Measurements from ENCODE around the gene TMEM219.
"Not testable (repeated sequence)": the region's sequence is repeated elsewhere in the genome, so short reads cannot be mapped to it uniquely, and the experiment has no call there.

TMEM219 gene

GRCh38 chr16:30012598-30012997, 50.7 kb downstream of the TMEM219 start:
- H3K18ac ChIP-seq (ENCODE audit: low read length); H2BK120ac ChIP-seq (ENCODE audit: low read depth, low read length); H3K9ac ChIP-seq (ENCODE audit: low read depth, low read length, poor library complexity); H3K14ac ChIP-seq (ENCODE audit: low read length); H2BK5ac ChIP-seq (ENCODE audit: low read length); H2AK5ac ChIP-seq (ENCODE audit: low read depth, low read length); H3K79me1 ChIP-seq (ENCODE audit: low read depth, low read length); H3K9me3 ChIP-seq (replicated peaks in 1 of 2; ENCODE audit: control insufficient read depth in 2 of 2, insufficient read depth in 1 of 2, low read depth in 1 of 2, low read length in 2 of 2); H3K36me3 ChIP-seq (replicated peaks in 1 of 2; ENCODE audit: control insufficient read depth in 2 of 2, insufficient read depth in 2 of 2, low read length in 2 of 2); H2AFZ ChIP-seq (ENCODE audit: low read length); H3K23ac ChIP-seq (ENCODE audit: low read depth, low read length, poor library complexity); H3K4me3 ChIP-seq (ENCODE audit: low read length in 2 of 2); H4K91ac ChIP-seq (ENCODE audit: low read depth, low read length, poor library complexity); H2BK12ac ChIP-seq (ENCODE audit: low read length); H3K4me2 ChIP-seq (ENCODE audit: insufficient read depth, low read length, poor library complexity, severe bottlenecking); DNase-seq (ENCODE audit: low spot score); H2BK15ac ChIP-seq (ENCODE audit: low read length); H3K4ac ChIP-seq (ENCODE audit: low read length); H4K8ac ChIP-seq (ENCODE audit: low read depth, low read length); H3K27ac ChIP-seq (replicated peaks; ENCODE audit: low read length): not testable (repeated sequence)
- no CpG with 5 or more reads among the region's 14 CpGs for WGBS, 2 donors (ENCODE audit: extremely low coverage in 2 of 2, insufficient read length in 2 of 2, insufficient replicate concordance in 1 of 2)
- peaks cover 12 to 14% of the 10 kb centered on the region in 2 donors for H3K4me1 ChIP-seq (ENCODE audit: control insufficient read depth in 2 of 2, insufficient read depth in 1 of 2, low read depth in 1 of 2, low read length in 2 of 2)
- peaks cover 0 to 17% (median 15%) of the 10 kb centered on the region in 3 experiments for H3K27me3 ChIP-seq (ENCODE audit: control insufficient read depth in 3 of 3, insufficient read depth in 3 of 3, low read depth in 1 of 3, low read length in 3 of 3)

DNA sequence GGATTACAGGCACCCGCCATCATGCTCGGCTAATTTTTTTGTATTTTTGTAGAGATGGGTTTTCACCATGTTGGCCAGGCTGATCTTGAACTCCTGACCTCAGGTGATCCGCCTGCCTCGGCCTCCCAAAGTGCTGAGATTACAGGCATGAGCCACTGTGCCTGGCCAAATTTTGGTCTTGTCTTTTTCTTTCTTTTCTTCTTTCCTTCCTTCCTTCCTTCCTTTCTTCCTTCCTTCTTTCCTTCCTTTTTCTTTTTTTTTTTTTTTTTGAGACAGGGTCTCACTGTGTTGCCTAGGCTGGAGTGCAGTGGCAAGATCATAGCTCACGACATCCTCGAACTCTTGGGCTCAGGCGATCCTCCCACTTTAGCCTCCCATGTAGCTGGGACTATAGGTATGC, 53.6 kb downstream of the TMEM219 start:
- not testable (repeated sequence) for H3K18ac ChIP-seq (ENCODE audit: low read length); H2BK5ac ChIP-seq (ENCODE audit: low read length); H3K4ac ChIP-seq (ENCODE audit: low read length); H2BK12ac ChIP-seq (ENCODE audit: low read length); H2AK5ac ChIP-seq (ENCODE audit: low read depth, low read length); H3K27ac ChIP-seq (replicated peaks; ENCODE audit: low read length); H2AFZ ChIP-seq (ENCODE audit: low read length); H2BK120ac ChIP-seq (ENCODE audit: low read depth, low read length); H4K8ac ChIP-seq (ENCODE audit: low read depth, low read length); H3K79me1 ChIP-seq (ENCODE audit: low read depth, low read length); H3K4me3 ChIP-seq (ENCODE audit: low read length in 2 of 2); H3K14ac ChIP-seq (ENCODE audit: low read length); H4K91ac ChIP-seq (ENCODE audit: low read depth, low read length, poor library complexity); H3K9ac ChIP-seq (ENCODE audit: low read depth, low read length, poor library complexity); H2BK15ac ChIP-seq (ENCODE audit: low read length); H3K4me1 ChIP-seq (ENCODE audit: control insufficient read depth in 2 of 2, insufficient read depth in 1 of 2, low read depth in 1 of 2, low read length in 2 of 2); H3K23ac ChIP-seq (ENCODE audit: low read depth, low read length, poor library complexity); H3K9me3 ChIP-seq (replicated peaks in 1 of 2; ENCODE audit: control insufficient read depth in 2 of 2, insufficient read depth in 1 of 2, low read depth in 1 of 2, low read length in 2 of 2); DNase-seq (ENCODE audit: low spot score); H3K4me2 ChIP-seq (ENCODE audit: insufficient read depth, low read length, poor library complexity, severe bottlenecking); H3K36me3 ChIP-seq (replicated peaks in 1 of 2; ENCODE audit: control insufficient read depth in 2 of 2, insufficient read depth in 2 of 2, low read length in 2 of 2)
- WGBS, 2 donors (ENCODE audit: extremely low coverage in 2 of 2, insufficient read length in 2 of 2, insufficient replicate concordance in 1 of 2) = no CpG with 5 or more reads among the region's 7 CpGs
- H3K27me3 ChIP-seq (ENCODE audit: control insufficient read depth in 3 of 3, insufficient read depth in 3 of 3, low read depth in 1 of 3, low read length in 3 of 3) = peaks cover 0 to 14% (median 12%) of the 10 kb centered on the region in 3 experiments

DNA sequence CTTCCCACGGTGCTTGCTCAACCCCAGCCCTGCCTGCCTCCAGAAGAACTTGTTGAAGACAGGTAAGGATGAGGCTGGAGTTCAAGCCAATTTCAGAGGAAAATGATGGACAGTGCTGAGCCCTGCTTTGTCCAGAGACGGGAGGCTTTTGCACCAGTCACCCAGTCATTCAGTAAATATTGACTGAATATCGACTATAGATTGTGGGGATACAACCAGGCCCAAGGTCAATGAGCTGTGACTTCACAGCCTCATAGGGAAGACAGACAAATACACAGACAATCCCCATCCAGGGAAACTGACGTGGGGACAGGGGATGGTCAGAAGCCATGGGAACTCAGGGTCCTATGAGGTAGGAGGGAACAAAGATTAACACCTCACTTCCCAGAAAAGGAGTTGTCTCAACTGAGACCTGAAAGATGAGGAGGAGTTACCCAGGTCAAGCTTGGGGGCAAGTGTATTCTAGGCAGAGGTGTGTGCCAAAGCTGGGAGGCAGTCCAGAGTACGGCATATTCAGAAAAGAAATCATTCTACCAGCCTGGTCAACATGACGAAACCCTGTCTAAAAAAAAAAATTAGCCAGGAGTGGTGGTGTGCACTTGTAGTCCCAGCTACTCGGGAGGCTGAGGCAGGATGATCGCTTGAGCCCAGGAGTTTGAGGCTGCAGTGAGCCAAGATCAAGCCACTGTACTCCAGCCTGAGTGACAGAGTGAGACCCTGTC, 54.8 kb downstream of the TMEM219 start:
- Histone ChIP-seq H2BK5ac (ENCODE audit: low read length) (no peak overlapping the region), H3K27me3 (ENCODE audit: control insufficient read depth in 3 of 3, insufficient read depth in 3 of 3, low read depth in 1 of 3, low read length in 3 of 3) (peaks cover 0 to 10% (median 4%) of the 10 kb centered on the region in 3 experiments)
- WGBS, 2 donors (ENCODE audit: extremely low coverage in 2 of 2, insufficient read length in 2 of 2, insufficient replicate concordance in 1 of 2) = no CpG with 5 or more reads among the region's 8 CpGs

DNA sequence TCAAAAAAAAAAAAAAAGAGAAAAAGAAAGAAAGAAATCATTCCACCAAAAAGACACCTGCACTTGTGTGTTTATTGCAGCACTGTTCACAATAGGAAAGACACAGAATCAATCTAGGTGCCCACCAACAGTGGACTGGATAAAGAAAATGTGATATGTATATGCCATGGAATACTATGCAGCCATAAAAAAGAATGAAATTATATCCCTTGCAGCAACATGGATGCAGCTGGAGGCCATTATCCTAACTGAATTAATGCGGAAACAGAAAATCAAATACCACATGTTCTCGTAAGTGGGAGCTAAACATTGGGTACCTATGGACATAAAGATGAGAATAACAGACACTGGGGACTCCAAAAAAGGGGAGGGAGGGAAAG, 55.4 kb downstream of the TMEM219 start:
- no peak for DNase-seq (ENCODE audit: low spot score)
- Histone ChIP-seq H3K18ac (ENCODE audit: low read length) (no peak overlapping the region), H2BK15ac (ENCODE audit: low read length) (no peak overlapping the region), H2AK5ac (ENCODE audit: low read depth, low read length) (no peak overlapping the region), H3K4me3 (ENCODE audit: low read length in 2 of 2) (no peak overlapping the region), H2BK120ac (ENCODE audit: low read depth, low read length) (no peak overlapping the region), H2BK5ac (ENCODE audit: low read length) (no peak overlapping the region), H3K36me3 (replicated peaks in 1 of 2; ENCODE audit: control insufficient read depth in 2 of 2, insufficient read depth in 2 of 2, low read length in 2 of 2) (no peaks in the 10 kb centered on the region), H2BK12ac (ENCODE audit: low read length) (no peak overlapping the region), H4K8ac (ENCODE audit: low read depth, low read length) (no peak overlapping the region), H3K23ac (ENCODE audit: low read depth, low read length, poor library complexity) (no peak overlapping the region), H3K9me3 (replicated peaks in 1 of 2; ENCODE audit: control insufficient read depth in 2 of 2, insufficient read depth in 1 of 2, low read depth in 1 of 2, low read length in 2 of 2) (no peaks in the 10 kb centered on the region), H3K4ac (ENCODE audit: low read length) (no peak overlapping the region), H3K79me1 (ENCODE audit: low read depth, low read length) (peaks cover 4% of the 10 kb centered on the region), H3K4me2 (ENCODE audit: insufficient read depth, low read length, poor library complexity, severe bottlenecking) (no peak overlapping the region), H2AFZ (ENCODE audit: low read length) (no peak overlapping the region), H3K27me3 (ENCODE audit: control insufficient read depth in 3 of 3, insufficient read depth in 3 of 3, low read depth in 1 of 3, low read length in 3 of 3) (peaks cover 0 to 4% (median under 1%) of the 10 kb centered on the region in 3 experiments), H4K91ac (ENCODE audit: low read depth, low read length, poor library complexity) (no peak overlapping the region), H3K9ac (ENCODE audit: low read depth, low read length, poor library complexity) (no peak overlapping the region), H3K4me1 (ENCODE audit: control insufficient read depth in 2 of 2, insufficient read depth in 1 of 2, low read depth in 1 of 2, low read length in 2 of 2) (peaks cover 0 to 4% of the 10 kb centered on the region in 2 donors), H3K14ac (ENCODE audit: low read length) (no peak overlapping the region), H3K27ac (replicated peaks; ENCODE audit: low read length) (no peak overlapping the region)
- WGBS, 2 donors (ENCODE audit: extremely low coverage in 2 of 2, insufficient read length in 2 of 2, insufficient replicate concordance in 1 of 2) = no CpG with 5 or more reads among the region's 2 CpGs

More for the DNA sequence above, 54.8 kb downstream of the TMEM219 start:
- H4K91ac ChIP-seq (ENCODE audit: low read depth, low read length, poor library complexity) = no peak overlapping the region
- no peak overlapping the region for H2AK5ac ChIP-seq (ENCODE audit: low read depth, low read length)
- no peak overlapping the region for H3K27ac ChIP-seq (replicated peaks; ENCODE audit: low read length)
- peaks cover 4% of the 10 kb centered on the region in 2 donors for H3K4me1 ChIP-seq (ENCODE audit: control insufficient read depth in 2 of 2, insufficient read depth in 1 of 2, low read depth in 1 of 2, low read length in 2 of 2)
- H3K4me2 ChIP-seq (ENCODE audit: insufficient read depth, low read length, poor library complexity, severe bottlenecking) = no peak overlapping the region
- no peak overlapping the region for H2BK15ac ChIP-seq (ENCODE audit: low read length)
- H2AFZ ChIP-seq (ENCODE audit: low read length) = no peak overlapping the region
- H3K9me3 ChIP-seq (replicated peaks in 1 of 2; ENCODE audit: control insufficient read depth in 2 of 2, insufficient read depth in 1 of 2, low read depth in 1 of 2, low read length in 2 of 2) = no peaks in the 10 kb centered on the region
- no peak overlapping the region for H3K18ac ChIP-seq (ENCODE audit: low read length)
- no peak overlapping the region for H2BK12ac ChIP-seq (ENCODE audit: low read length)
- no peak overlapping the region for H3K4ac ChIP-seq (ENCODE audit: low read length)
- DNase-seq (ENCODE audit: low spot score) = no peak
- no peaks in the 10 kb centered on the region for H3K36me3 ChIP-seq (replicated peaks in 1 of 2; ENCODE audit: control insufficient read depth in 2 of 2, insufficient read depth in 2 of 2, low read length in 2 of 2)
- no peak overlapping the region for H3K9ac ChIP-seq (ENCODE audit: low read depth, low read length, poor library complexity)
- H2BK120ac ChIP-seq (ENCODE audit: low read depth, low read length) = no peak overlapping the region
- peaks cover 3% of the 10 kb centered on the region for H3K79me1 ChIP-seq (ENCODE audit: low read depth, low read length)
- no peak overlapping the region for H4K8ac ChIP-seq (ENCODE audit: low read depth, low read length)
- no peak overlapping the region for H3K14ac ChIP-seq (ENCODE audit: low read length)
- no peak overlapping the region for H3K23ac ChIP-seq (ENCODE audit: low read depth, low read length, poor library complexity)
- no peak overlapping the region for H3K4me3 ChIP-seq (ENCODE audit: low read length in 2 of 2)
